OCI-LY1 (cell line): ENCODE measurements around the gene NOL4.

Experiments
- H2AFZ ChIP-seq: fragments of 200-600 bp; sonication (generic), shearing (Covaris generic); 2 replicates; pipeline ENCODE4 v1.6.0; 2014; ENCODE audit warnings: antibody characterized with exemption, mild to moderate bottlenecking, low read length
- H3F3A ChIP-seq: fragments of 200-600 bp; sonication (generic), shearing (Covaris generic); 2 replicates; pipeline ENCODE4 v1.6.0; 2014; ENCODE audit warnings: mild to moderate bottlenecking, antibody characterized with exemption, low read length, moderate library complexity; ENCODE audit not compliant: insufficient read depth
- H3K27ac ChIP-seq: fragments of 200-600 bp; sonication (generic); 2 replicates; pipeline ENCODE4 v1.5.1; 2014; ENCODE audit warnings: low read length, mixed run types, mild to moderate bottlenecking, low read depth; ENCODE audit not compliant: poor library complexity, severe bottlenecking
- H3K27me3 ChIP-seq: fragments of 200-600 bp; sonication (generic); 2 replicates; pipeline ENCODE4 v1.6.0; 2014; ENCODE audit warnings: antibody characterized with exemption, mild to moderate bottlenecking, low read length, moderate library complexity; ENCODE audit not compliant: insufficient read depth
- H3K36me3 ChIP-seq: fragments of 200-600 bp; sonication (generic); 2 replicates; pipeline ENCODE4 v1.6.1; 2014; ENCODE audit warnings: mild to moderate bottlenecking, antibody characterized with exemption, low read length, moderate library complexity, mixed read lengths; ENCODE audit not compliant: insufficient read depth
- H3K4me1 ChIP-seq: fragments of 200-600 bp; sonication (generic); 2 replicates; pipeline ENCODE4 v1.5.1; 2014; ENCODE audit warnings: mild to moderate bottlenecking, low read length, moderate library complexity; ENCODE audit not compliant: insufficient read depth, severe bottlenecking
- H3K4me2 ChIP-seq: fragments of 200-600 bp; sonication (generic), shearing (Covaris generic); 2 replicates; pipeline ENCODE4 v1.6.1; 2014; ENCODE audit warnings: low read length
- H3K4me3 ChIP-seq: fragments of 200-600 bp; sonication (generic); 2 replicates; pipeline ENCODE4 v1.5.1; 2014; ENCODE audit warnings: low read length, low read depth, mild to moderate bottlenecking, mixed read lengths; ENCODE audit not compliant: poor library complexity, severe bottlenecking
- H3K79me2 ChIP-seq: fragments of 200-600 bp; shearing (Covaris generic); 2 replicates; pipeline ENCODE4 v1.6.1; 2016; ENCODE audit warnings: mixed run types, low read length, mixed read lengths; ENCODE audit not compliant: insufficient read depth
- H3K9ac ChIP-seq: fragments of 200-600 bp; sonication (generic), shearing (Covaris generic); 2 replicates; pipeline ENCODE4 v1.6.1; 2014; ENCODE audit warnings: mild to moderate bottlenecking, low read length, mixed read lengths
- H3K9me2 ChIP-seq: fragments of 200-600 bp; sonication (generic), shearing (Covaris generic); 2 replicates; pipeline ENCODE4 v1.6.1; 2014; ENCODE audit warnings: low read depth, mild to moderate bottlenecking, low read length, mixed read lengths
- H3K9me3 ChIP-seq: fragments of 200-600 bp; shearing (Covaris generic); 2 replicates; pipeline ENCODE4 v1.6.1; 2014; ENCODE audit warnings: low read length, mixed read lengths
- H4K20me1 ChIP-seq: fragments of 200-600 bp; sonication (generic), shearing (Covaris generic); 2 replicates; pipeline ENCODE4 v1.6.0; 2016; ENCODE audit warnings: mild to moderate bottlenecking, low read length; ENCODE audit not compliant: insufficient read depth
- CTCF ChIP-seq: fragments of 200-600 bp; sonication (generic), shearing (Covaris generic); IDR thresholded peaks from 2 replicates; pipeline ENCODE4 v1.5.1; 2017; ENCODE audit warnings: mild to moderate bottlenecking, antibody characterized with exemption, low read length, moderate library complexity, mixed read lengths
- EZH2 ChIP-seq: fragments of 200-600 bp; sonication (generic), shearing (Covaris generic); IDR thresholded peaks from 2 replicates; pipeline ENCODE4 v1.8.0; 2017; ENCODE audit warnings: borderline replicate concordance, mixed run types, mild to moderate bottlenecking, antibody characterized with exemption, low read length, moderate library complexity, mixed read lengths

NOL4 gene

GRCh38 chr18:34203866-34204265 lies 20.8 kb downstream of the NOL4 start:
- Histone ChIP-seq H3K9me2 (no peaks in the 10 kb centered on the region), H3K4me1 (no peaks in the 10 kb centered on the region), H3K4me3 (no peak overlapping the region), H3F3A (no peaks in the 10 kb centered on the region), H2AFZ (no peak overlapping the region), H3K36me3 (no peaks in the 10 kb centered on the region), H3K9me3 (no peaks in the 10 kb centered on the region), H3K27ac (no peak overlapping the region), H4K20me1 (no peaks in the 10 kb centered on the region), H3K79me2 (no peaks in the 10 kb centered on the region), H3K27me3 (no peaks in the 10 kb centered on the region), H3K4me2 (no peak overlapping the region), H3K9ac (no peak overlapping the region)
- no peak for TF ChIP-seq CTCF
- TF ChIP-seq EZH2, result no peak

GRCh38 chr18:34196256-34196655 lies 28.5 kb downstream of the NOL4 start:
- H3K27ac ChIP-seq, result no peak overlapping the region
- no peaks in the 10 kb centered on the region for H3F3A ChIP-seq
- no peaks in the 10 kb centered on the region for H4K20me1 ChIP-seq
- H3K27me3 ChIP-seq, result no peaks in the 10 kb centered on the region
- H3K79me2 ChIP-seq, result no peaks in the 10 kb centered on the region
- no peak overlapping the region for H3K4me2 ChIP-seq
- no peaks in the 10 kb centered on the region for H3K4me1 ChIP-seq
- H3K9me3 ChIP-seq, result no peaks in the 10 kb centered on the region
- no peaks in the 10 kb centered on the region for H3K36me3 ChIP-seq
- no peak overlapping the region for H3K9ac ChIP-seq
- TF ChIP-seq EZH2 (no peak), CTCF (no peak)
- H3K4me3 ChIP-seq, result no peak overlapping the region
- no peaks in the 10 kb centered on the region for H3K9me2 ChIP-seq
- no peak overlapping the region for H2AFZ ChIP-seq

- no peaks in the 10 kb centered on the region for H3K9me3 ChIP-seq
- no peak overlapping the region for H3K27ac ChIP-seq
- H3K4me3 ChIP-seq, result no peak overlapping the region
- H4K20me1 ChIP-seq, result no peaks in the 10 kb centered on the region
- H2AFZ ChIP-seq, result no peak overlapping the region
- H3F3A ChIP-seq, result no peaks in the 10 kb centered on the region
- H3K4me1 ChIP-seq, result no peaks in the 10 kb centered on the region
- H3K27me3 ChIP-seq, result no peaks in the 10 kb centered on the region
- H3K9ac ChIP-seq, result no peak overlapping the region
- H3K9me2 ChIP-seq, result no peaks in the 10 kb centered on the region
- TF ChIP-seq CTCF, result no peak
- TF ChIP-seq EZH2, result no peak
- H3K79me2 ChIP-seq, result no peaks in the 10 kb centered on the region
- H3K36me3 ChIP-seq, result no peaks in the 10 kb centered on the region
- no peak overlapping the region for H3K4me2 ChIP-seq
These were observed 30.5 kb downstream of the NOL4 start for GRCh38 chr18:34194239-34194638.
